ENCODE data around the gene NHS.

DNA sequence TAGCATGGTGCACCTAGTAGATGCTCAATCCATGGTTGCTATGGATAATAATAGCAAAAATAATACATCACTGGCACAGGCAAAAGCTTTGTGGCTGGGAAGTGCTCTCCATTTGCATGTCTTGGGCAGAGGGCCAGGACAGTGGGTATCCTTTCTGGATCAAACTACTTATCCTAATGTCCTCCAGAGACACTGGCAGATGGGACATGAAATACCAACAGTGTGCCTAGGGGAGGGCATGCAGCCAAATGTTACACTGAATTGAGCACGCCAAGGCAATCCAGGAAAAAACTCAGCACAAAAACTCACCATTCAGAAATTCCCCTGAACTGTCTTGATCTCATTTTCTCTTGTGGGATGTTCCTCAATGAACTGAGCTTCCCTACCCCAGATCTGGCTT is 263.7 kb downstream of the NHS start:
- no peak for TF ChIP-seq EZH2 (IDR thresholded peaks at IDR 0.05; ENCODE audit: borderline replicate concordance, low read depth, low read length, severe bottlenecking)
- TF ChIP-seq, protein P1, sequence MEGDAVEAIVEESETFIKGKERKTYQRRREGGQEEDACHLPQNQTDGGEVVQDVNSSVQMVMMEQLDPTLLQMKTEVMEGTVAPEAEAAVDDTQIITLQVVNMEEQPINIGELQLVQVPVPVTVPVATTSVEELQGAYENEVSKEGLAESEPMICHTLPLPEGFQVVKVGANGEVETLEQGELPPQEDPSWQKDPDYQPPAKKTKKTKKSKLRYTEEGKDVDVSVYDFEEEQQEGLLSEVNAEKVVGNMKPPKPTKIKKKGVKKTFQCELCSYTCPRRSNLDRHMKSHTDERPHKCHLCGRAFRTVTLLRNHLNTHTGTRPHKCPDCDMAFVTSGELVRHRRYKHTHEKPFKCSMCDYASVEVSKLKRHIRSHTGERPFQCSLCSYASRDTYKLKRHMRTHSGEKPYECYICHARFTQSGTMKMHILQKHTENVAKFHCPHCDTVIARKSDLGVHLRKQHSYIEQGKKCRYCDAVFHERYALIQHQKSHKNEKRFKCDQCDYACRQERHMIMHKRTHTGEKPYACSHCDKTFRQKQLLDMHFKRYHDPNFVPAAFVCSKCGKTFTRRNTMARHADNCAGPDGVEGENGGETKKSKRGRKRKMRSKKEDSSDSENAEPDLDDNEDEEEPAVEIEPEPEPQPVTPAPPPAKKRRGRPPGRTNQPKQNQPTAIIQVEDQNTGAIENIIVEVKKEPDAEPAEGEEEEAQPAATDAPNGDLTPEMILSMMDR (IDR thresholded peaks at IDR 0.05; ENCODE audit: borderline replicate concordance, extremely low read depth, low read length, poor library complexity, severe bottlenecking) = no peak
